GM21619 (cell line): Measurements from ENCODE around the gene DHX38.
A peak's percentile ranks its signal among the peaks of the same experiment; 100 is the strongest.
"Not testable (repeated sequence)": the region's sequence is repeated elsewhere in the genome, so short reads cannot be mapped to it uniquely, and the experiment has no call there.

Source experiments
- ATAC-seq: cut with Tn5 transposase; IDR thresholded peaks from one replicate; pipeline ENCODE4 v1.9.1; 2021; ENCODE audit not compliant: unreplicated experiment

The DHX38 gene

DNA sequence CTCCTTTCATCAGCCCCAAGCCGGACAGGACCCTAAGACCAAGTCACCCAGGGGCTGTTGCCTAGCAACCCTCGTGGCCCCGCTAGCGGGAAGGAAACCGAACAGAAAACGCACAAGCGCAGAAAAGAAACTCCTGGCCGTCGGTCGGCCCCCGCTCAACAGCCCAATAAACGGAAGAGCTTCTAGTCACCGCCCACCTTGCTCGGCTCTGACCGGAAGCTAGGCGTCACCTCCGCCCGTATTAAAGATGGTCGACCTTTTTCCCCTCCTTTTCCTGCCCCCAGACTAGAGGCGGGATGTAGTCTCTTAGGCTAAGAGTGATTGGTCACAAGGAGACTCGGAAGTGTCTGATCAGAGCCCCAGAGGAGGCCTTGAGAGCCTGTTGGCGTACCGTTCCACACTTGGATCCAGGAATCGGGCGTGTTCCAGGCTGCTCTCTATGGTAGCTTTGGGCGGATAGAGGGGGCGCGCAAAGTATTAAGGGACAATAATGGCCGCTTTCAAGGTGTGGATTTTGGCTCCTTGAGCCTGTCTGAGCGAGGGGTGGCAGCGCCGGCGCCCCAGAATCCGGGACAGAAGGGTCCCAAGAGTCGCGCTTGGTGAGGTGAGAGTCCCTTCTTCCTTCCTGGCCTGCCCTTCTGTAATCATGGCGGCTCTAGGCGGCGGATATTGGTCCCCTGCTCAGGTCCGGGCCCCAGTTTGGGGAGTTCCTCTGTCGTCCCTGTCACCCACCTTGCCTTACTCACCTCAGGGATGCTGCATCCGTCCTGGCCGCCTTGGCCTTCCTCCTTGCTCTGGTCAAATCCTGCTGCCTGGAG is at the start of gene DHX38, which contains the start of gene TXNL4B:
Gene DHX38, plus strand, starts transcription at position 400 of the 818 bp plus-strand sequence. CDS start 2,311 bp downstream, outside the sequence.
Gene TXNL4B, minus strand, starts transcription at position 173 of the 818 bp plus-strand sequence. CDS start 2,871 bp downstream, outside the sequence.
- peak; percentile 97 for ATAC-seq

DNA sequence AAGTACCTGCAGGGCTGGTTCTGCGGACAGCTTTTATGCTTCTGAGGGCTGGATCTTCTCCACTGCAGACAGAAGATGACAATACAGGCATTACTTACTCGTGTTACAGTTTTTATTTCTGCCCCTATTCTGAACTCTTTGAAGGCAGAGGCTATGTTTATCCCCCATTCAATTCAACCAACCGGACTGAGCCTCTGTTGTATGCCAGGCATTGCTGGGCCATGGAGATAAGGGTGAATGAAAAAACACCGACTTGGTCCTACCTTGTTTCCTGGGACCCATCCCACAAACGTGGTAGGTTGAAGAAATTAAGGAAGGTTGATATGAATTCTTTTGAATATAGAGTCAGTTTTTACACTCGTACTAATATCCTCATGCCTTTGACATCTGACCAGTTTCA is 49.4 kb upstream of the DHX38 start:
- no peak for ATAC-seq

DNA sequence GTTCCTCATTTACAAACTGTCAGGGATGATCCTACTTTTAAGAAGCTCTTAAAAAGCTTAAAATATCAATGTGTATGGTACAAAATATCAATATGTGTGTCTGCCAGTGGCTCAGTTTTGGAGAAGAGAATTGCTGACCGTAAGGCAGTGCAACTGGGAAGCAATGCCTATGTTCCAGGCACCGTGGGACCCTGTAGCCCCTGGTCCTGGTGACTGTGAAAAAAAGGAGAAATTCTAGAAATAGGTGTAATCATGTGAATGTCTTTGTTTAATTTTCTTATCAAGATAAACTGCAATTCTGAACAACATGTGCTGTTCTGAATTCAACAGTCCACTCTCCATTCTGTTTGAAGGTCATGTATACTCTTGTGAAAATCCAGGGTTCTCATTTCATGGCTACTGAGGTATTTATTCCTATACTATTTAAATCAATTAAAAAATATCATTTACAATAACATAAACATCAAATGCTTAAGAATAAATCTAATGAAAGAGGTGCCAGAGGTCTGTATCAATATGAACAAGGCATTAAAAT is 48.8 kb upstream of the DHX38 start:
- no peak for ATAC-seq

DNA sequence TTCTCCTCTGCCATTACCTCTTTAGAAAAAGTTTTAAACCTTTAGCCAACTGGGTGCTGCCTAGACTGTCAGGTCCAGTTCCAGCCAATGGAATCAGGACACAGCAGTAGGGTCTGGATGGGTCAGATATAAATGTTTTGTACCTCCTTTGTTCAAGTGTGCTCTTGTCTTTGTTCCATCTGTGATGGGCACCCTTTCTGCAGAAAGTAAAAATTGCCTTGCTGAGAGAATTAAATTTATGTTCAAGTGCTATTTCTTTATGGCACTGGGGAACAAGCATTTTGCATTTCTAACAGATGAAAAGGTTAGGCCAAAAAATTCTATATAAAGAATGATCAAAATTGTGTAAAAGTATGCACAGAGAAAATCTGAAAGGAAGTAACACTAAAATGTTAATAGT is 44.5 kb upstream of the DHX38 start:
- no peak for ATAC-seq

DNA sequence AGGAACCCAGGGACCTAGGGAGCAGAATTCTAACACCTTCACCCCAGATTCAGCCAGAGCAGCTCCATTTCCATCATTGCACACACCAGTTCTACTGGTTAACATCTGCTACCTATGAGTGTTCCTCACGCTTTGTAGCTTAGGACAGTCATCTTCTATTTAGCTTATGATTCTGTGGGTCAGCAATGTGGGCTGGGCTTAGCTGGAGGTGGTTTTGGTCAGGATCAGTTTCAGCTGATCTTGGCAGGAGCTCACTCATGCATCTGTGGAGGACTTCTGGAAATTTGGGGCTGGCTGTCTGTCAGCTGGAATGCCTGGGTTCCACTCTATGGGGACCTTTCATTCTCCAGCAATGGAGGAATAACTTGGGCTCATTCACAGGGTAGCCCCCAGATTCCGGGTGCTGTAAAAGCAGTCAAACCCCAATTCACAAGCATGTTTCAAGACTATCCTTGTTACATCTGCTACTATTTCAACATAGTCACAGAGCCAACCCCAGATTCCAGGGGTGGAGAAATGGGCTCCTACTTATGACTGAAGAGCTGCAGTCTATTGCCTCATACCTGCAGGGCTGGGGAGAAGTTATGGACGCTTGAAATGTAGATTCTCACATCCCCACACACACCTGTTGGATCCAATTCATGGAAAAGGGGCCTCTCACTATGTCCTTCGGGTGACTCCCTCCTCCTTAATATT is 42.7 kb upstream of the DHX38 start:
- no peak for ATAC-seq

DNA sequence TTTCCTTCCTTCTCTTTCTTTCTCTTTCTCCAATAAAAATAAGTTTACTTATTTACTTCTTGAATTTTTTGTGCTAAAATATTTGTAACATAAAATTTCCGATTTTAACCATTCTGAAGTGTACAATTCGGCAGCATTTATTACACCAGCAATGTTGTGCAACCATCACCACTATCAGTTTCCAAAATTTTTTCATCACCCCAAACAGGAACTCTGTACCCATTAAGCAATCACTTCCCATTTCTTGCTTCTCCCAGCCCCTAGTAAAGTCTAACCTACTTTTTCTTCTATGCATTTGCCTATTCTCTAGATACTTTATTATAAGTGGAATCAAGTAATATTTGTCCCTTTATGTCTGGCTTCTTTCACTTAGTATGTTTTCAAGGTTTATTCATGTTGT is 41.8 kb upstream of the DHX38 start:
- no peak for ATAC-seq

DNA sequence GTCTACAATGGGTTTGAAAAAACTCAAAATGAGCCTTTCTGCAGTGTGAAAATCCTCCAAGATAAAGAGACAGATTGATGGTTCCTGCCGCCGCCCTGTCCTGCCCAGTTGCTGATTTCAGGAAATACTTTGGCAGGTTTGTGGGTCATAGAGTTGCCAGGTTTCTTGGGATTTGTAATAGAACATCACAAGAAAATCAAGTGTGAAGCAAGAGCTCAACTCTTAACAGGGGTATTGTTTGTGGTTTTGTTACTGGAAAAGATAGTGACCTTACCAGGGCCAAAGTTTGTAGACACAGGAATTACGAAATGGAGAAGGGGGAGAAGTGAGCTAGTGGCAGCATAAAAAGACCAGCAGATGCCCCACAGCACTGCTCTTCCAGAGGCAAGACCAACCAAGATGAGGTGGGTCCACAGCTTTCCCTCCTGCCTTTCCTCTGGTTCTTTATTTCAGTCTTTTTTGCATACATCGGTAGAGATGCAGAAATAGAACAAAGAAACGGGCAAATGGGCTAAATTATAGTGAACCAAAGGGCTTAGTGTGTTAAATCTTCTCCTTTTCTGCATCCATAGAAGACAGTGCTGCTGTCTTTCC is 39.3 kb upstream of the DHX38 start, which contains the start of gene HP:
Gene HP, plus strand, starts transcription at position 252 of the 594 bp plus-strand sequence. Its CDS starts 148 bp downstream, at position 400.
- not testable (repeated sequence) for ATAC-seq

DNA sequence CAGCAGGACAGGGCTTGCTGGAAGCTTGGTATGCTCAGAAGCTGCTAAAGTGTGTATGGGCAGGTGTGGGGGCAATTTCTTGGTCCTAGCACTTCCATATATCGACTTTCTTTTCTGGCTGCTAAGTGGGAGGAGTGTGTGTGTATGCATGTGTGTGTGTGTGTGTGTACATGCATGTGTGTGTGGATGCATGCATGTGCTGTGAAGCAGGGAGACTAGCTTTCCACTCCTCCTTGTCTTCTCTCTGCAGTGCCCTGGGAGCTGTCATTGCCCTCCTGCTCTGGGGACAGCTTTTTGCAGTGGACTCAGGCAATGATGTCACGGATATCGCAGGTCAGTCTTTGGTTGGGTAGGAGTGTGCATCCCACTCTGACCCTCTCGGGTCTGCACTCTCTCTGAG is 37.7 kb upstream of the DHX38 start:
- no peak for ATAC-seq

DNA sequence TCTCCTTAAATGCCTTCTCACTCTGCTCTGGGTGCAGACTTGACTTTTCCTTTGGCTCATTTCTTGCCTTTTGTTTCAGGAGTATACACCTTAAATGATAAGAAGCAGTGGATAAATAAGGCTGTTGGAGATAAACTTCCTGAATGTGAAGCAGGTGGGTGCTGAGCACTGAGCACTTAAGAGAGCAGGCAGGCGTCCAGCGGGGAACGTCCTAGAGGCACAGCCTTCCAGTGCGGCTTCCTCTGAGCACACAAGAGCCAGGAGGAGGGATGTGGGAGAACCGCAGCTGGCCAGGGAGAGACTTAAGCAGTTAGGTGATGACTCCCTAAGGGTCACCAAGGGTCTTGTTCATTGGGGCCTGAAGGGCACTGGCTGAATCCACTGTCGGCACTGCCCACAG is 36.3 kb upstream of the DHX38 start:
- not testable (repeated sequence) for ATAC-seq

DNA sequence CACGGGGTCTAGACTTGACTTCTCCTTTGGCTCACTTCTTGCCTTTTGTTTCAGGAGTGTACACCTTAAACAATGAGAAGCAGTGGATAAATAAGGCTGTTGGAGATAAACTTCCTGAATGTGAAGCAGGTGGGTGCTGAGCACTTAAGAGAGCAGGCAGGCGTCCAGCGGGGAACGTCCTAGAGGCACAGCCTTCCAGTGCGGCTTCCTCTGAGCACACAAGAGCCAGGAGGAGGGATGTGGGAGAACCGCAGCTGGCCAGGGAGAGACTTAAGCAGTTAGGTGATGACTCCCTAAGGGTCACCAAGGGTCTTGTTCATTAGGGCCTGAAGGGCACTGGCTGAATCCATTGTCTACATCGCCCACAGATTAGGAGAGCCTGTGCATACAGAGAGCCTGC is 34.6 kb upstream of the DHX38 start:
- ATAC-seq, result not testable (repeated sequence)

DNA sequence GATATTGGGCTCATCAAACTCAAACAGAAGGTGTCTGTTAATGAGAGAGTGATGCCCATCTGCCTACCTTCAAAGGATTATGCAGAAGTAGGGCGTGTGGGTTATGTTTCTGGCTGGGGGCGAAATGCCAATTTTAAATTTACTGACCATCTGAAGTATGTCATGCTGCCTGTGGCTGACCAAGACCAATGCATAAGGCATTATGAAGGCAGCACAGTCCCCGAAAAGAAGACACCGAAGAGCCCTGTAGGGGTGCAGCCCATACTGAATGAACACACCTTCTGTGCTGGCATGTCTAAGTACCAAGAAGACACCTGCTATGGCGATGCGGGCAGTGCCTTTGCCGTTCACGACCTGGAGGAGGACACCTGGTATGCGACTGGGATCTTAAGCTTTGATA is 33.2 kb upstream of the DHX38 start:
- ATAC-seq, result no peak

DNA sequence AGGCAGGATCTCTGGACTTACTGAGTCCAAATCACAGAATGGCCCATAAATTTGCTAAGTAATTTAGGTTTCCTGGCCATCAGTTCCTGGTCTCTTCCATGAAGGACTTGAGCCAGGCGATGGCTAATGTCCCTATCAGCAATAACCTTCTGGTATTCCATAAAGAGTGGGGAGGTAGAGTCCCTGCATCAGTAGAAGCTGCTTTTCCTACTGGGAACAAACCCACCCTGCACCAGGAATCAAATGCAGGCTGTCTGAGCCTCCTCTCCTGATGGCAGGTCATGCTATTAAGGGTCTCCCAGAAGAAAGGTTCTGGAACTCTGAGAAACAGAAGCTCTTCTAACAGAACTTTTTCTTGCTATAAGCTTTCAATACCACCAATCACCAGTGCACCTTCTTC is 32.1 kb upstream of the DHX38 start:
- no peak for ATAC-seq

DNA sequence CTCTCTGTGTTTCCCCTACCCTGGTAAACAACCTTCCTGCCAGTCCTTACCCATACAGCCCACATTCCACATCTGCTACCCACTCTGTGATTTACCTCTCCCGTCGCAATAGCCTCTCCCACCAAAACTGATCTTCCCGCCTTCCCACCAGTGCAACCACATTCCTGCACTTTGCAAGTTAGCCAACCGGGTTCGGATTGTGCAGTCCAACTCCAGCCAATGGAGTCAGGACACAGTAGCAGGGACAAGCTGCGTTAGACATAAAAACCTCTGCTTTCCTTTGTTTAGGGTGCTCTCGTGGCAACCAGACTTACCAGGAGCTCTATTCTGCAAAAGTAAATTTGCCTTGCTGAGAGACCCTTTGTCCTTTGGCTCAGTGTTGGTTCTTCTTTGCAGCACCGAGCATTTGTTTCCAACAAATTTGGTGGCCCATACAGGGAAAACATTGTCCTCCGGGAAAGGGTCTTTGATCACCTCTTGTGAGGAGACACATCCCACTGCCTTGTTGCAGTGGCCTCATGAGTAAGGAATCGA is 29.2 kb upstream of the DHX38 start:
- ATAC-seq, result no peak

DNA sequence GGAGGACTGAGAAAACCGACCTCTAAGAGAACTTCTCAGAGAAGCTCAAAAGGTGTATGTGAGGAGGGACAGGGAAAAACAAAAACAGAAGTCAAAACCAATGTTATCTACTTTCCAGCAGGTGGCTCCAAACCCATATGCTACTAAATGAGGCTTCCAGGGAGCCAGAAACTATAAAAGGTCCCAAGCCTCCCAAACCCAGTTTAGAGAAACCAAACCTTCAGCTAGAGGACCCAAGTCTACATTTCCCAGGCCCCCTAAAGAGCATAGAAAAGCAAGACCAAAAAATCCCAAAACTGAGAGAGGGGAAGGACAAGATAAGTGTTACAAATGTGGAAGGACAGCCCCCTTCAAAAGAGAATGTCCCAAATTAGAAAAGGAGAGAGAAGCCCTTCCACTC is 26.9 kb upstream of the DHX38 start:
- no peak for ATAC-seq

DNA sequence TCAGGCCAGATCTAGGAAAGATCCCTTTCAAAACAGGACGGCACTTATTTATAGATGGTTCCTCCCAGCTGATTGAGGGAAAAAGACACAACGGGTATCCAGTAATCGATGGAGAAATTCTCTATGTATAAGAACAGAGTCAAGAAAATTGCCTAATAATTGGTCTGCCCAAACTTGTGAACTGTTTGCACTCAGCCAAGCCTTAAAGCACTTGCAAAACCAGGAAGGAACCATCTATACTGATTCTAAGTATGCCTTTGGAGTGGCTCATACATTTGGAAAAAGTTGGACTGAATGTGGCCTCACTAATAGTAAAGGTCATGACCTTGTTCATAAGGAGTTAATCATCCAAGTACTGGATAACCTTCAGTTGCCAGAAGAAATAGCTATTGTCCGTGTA is 24.7 kb upstream of the DHX38 start:
- no peak for ATAC-seq

DNA sequence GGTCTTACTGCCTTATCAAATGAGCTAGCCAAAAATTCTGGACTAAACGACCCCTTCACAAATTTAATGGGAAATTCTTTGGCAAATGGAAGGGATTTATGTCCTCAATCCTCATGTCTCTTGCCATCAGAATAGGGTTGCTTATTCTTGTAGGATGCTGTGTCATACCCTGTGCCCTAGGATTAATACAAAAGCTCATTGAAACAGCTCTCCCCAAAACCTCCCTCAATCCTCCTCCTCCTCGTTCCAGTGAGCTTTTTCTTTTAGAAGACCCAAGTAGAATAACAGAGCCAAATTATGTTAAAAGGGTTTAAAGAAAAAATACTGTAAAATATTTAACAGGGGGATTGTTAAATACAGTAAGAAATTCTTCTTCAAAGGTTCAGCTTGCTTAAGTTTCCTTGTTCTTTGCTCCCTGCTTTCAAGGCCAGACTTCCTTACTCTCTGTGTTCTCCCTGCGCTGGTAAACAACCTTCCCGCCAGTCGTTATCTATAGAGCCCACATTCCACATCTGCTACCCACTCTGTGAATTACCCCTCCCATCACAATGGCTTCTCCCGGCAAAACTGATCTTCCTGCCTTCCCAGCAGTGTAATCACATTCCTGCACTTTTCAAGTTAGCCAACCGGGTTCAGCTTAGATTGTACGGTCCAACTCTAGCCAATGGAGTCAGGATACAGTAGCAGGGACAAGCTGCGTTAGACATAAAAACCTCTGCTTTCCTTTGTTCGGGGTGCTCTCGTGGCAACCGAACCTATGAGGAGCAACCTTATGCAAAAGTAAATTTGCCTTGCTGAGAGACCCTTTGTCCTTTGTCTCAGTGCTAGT is 20.9 kb upstream of the DHX38 start:
- no peak for ATAC-seq

DNA sequence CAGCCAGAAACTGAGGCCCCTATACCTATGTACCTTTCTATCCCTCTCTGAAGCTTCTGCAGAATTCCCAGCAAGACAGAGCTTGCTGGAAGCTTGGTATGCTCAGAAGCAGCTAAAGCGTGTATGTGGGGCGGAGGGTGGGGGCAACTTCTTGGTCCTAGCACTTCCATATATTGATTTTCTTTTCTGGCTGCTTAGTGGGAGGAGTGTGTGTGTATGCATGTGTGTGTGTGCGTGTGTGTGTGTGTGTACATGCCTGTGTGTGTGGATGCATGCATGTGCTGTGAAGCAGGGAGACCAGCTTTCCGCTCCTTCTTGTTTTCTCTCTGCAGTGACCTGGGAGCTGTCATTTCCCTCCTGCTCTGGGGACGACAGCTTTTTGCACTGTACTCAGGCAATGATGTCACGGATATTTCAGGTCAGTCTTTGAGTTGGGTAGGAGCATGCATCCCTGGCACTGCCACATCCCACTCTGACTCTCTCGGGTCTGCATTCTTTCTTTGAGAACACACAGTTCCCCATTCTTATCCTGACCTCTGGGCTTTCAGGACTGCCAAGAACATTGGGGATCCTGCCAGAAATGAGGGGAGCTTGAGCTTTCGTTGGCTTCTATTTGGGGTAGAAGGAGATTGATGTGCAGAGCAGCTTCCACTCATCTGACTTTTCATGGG is 20.0 kb upstream of the DHX38 start:
- no peak for ATAC-seq

DNA sequence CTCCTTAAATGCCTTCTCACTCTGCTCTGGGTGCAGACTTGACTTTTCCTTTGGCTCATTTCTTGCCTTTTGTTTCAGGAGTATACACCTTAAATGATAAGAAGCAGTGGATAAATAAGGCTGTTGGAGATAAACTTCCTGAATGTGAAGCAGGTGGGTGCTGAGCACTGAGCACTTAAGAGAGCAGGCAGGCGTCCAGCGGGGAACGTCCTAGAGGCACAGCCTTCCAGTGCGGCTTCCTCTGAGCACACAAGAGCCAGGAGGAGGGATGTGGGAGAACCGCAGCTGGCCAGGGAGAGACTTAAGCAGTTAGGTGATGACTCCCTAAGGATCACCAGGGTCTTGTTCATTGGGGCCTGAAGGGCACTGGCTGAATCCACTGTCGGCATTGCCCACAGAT is 18.6 kb upstream of the DHX38 start:
- not testable (repeated sequence) for ATAC-seq

DNA sequence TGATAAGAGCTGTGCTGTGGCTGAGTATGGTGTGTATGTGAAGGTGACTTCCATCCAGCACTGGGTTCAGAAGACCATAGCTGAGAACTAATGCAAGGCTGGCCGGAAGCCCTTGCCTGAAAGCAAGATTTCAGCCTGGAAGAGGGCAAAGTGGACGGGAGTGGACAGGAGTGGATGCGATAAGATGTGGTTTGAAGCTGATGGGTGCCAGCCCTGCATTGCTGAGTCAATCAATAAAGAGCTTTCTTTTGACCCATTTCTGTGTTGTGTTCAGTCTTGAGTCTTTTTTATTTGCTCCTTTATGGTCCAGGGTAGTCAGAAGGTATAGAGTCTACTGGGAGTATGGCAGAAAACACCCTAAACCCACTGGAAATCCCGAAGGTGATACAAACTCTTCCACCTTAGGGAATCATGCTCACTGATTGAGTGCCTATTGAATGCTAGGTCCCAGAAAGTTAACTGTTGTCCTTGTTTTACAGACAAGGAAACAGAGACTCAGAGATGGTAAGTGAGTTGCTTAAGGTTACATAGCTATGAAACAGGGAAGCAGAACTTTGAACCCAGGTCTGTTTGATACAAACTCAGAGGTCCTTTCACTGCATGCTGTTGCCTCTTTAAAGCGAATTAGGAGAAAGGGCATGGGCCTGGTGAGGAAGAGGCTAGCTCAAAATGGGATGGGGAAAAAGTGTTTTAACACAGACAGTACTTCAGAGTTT is 16.5 kb upstream of the DHX38 start:
- ATAC-seq, result not testable (repeated sequence)
